ENCODE results near the gene PCP4L1. TPM values are rescaled to one million over a fixed set of nuclear protein-coding genes. Genes with fewer than 3 reads are reported as not detected.
"Not testable (repeated sequence)": the region's sequence is repeated elsewhere in the genome, so short reads cannot be mapped to it uniquely, and the experiment has no call there.

PCP4L1 gene
- total RNA-seq, 1 experiment from 2014 or later: 0.83 TPM

GRCh38 chr1:161223805-161224694 is 34.5 kb upstream of the PCP4L1 start:
- Histone ChIP-seq H3K27me3 (ENCODE audit: insufficient read depth, low read length) (no peaks in the 10 kb centered on the region), H3K14ac (ENCODE audit: insufficient read depth, low read length) (no peak overlapping the region), H2BK12ac (ENCODE audit: insufficient read length, low read depth, low read length) (no peak overlapping the region), H2AK5ac (ENCODE audit: insufficient read length, low read length) (no peak overlapping the region), H4K5ac (ENCODE audit: insufficient read length, low read depth, low read length) (no peak overlapping the region), H3K4me2 (ENCODE audit: insufficient read depth, insufficient read length, low read length) (no peak overlapping the region), H2BK20ac (ENCODE audit: low read depth, low read length, poor library complexity, severe bottlenecking) (no peak overlapping the region), H3T11ph (ENCODE audit: low read length) (no peak overlapping the region), H3K18ac (ENCODE audit: insufficient read length, low read depth, low read length) (no peak overlapping the region), H3K23ac (ENCODE audit: insufficient read length, low read depth, low read length) (no peak overlapping the region), H3K79me2 (ENCODE audit: insufficient read depth, low read length) (no peaks in the 10 kb centered on the region), H2BK5ac (ENCODE audit: insufficient read length, low read length) (no peak overlapping the region), H2BK15ac (ENCODE audit: low read depth, low read length) (no peak overlapping the region), H4K91ac (ENCODE audit: insufficient read length, low read depth, low read length) (no peak overlapping the region), H3K4me1 (ENCODE audit: insufficient read depth, low read length) (peaks cover 8% of the 10 kb centered on the region; the same call in 1 of the 2 replicates), H3K9me3 (ENCODE audit: control insufficient read depth, low read depth, low read length) (no peaks in the 10 kb centered on the region), H4K20me1 (ENCODE audit: control insufficient read depth, insufficient read depth, insufficient read length) (no peaks in the 10 kb centered on the region), H2AFZ (ENCODE audit: low read length) (no peak overlapping the region), H3K23me2 (ENCODE audit: insufficient read length, low read depth, low read length, poor library complexity, severe bottlenecking) (no peaks in the 10 kb centered on the region), H4K8ac (replicated peaks; ENCODE audit: insufficient read length, low read depth, low read length) (no peak overlapping the region), H3K9ac (ENCODE audit: extremely low read depth, insufficient read length, low read length) (no peak overlapping the region), H3K56ac (ENCODE audit: insufficient read length, low read depth, low read length) (no peak overlapping the region), H3K4ac (ENCODE audit: low read depth, low read length) (no peak overlapping the region), H3K79me1 (ENCODE audit: insufficient read depth, low read depth, low read length, poor library complexity, severe bottlenecking) (no peaks in the 10 kb centered on the region), H3K27ac (ENCODE audit: insufficient read length, low read depth, low read length) (no peak overlapping the region), H2BK120ac (ENCODE audit: low read depth, low read length, poor library complexity, severe bottlenecking) (no peak overlapping the region)
- TF ChIP-seq CTCF (conservative IDR thresholded peaks at IDR 0.05): no peak
- H3K36me3 Mint-ChIP-seq (ENCODE audit: insufficient read depth in 1 of 3, low read depth in 3 of 3): peaks cover 7 to 16% (median 13%) of the 10 kb centered on the region in 3 experiments; a peak in 6 of 7 replicates
- no peaks in the 10 kb centered on the region for H3K9me3 Mint-ChIP-seq
- H3K27me3 Mint-ChIP-seq (ENCODE audit: low read depth): no peaks in the 10 kb centered on the region
- H3K4me3 Mint-ChIP-seq: no peak overlapping the region
- no peak overlapping the region for H3K27ac Mint-ChIP-seq
- WGBS (ENCODE audit: extremely low coverage, insufficient read length, low lambda C conversion rate): 100% methylated on average over 1 of the region's 7 CpGs
- DNase-seq: no peak
- peaks cover 23 to 43% of the 10 kb centered on the region in 2 experiments for H3K4me1 Mint-ChIP-seq

GRCh38 chr1:161224695-161225087 is 33.9 kb upstream of the PCP4L1 start:
- H2AFZ ChIP-seq (ENCODE audit: low read length): not testable (repeated sequence)
- H3K36me3 Mint-ChIP-seq (ENCODE audit: insufficient read depth in 1 of 3, low read depth in 3 of 3): peaks cover 12 to 20% (median 13%) of the 10 kb centered on the region in 3 experiments; a peak in 6 of 7 replicates
- no CpG with 5 or more reads among the region's 13 CpGs for WGBS (ENCODE audit: extremely low coverage, insufficient read length, low lambda C conversion rate)

More at GRCh38 chr1:161224695-161225087, 33.9 kb upstream of the PCP4L1 start:
- not testable (repeated sequence) for DNase-seq; H2AK5ac ChIP-seq (ENCODE audit: insufficient read length, low read length); H3K79me1 ChIP-seq (ENCODE audit: insufficient read depth, low read depth, low read length, poor library complexity, severe bottlenecking); H3K4me2 ChIP-seq (ENCODE audit: insufficient read depth, insufficient read length, low read length); H3K56ac ChIP-seq (ENCODE audit: insufficient read length, low read depth, low read length); H3K27ac ChIP-seq (ENCODE audit: insufficient read length, low read depth, low read length); H3T11ph ChIP-seq (ENCODE audit: low read length); H4K5ac ChIP-seq (ENCODE audit: insufficient read length, low read depth, low read length); H3K9ac ChIP-seq (ENCODE audit: extremely low read depth, insufficient read length, low read length); H2BK12ac ChIP-seq (ENCODE audit: insufficient read length, low read depth, low read length); H3K23ac ChIP-seq (ENCODE audit: insufficient read length, low read depth, low read length); H3K14ac ChIP-seq (ENCODE audit: insufficient read depth, low read length); H3K4ac ChIP-seq (ENCODE audit: low read depth, low read length); H3K9me3 ChIP-seq (ENCODE audit: control insufficient read depth, low read depth, low read length); H3K18ac ChIP-seq (ENCODE audit: insufficient read length, low read depth, low read length); H4K8ac ChIP-seq (replicated peaks; ENCODE audit: insufficient read length, low read depth, low read length); H3K23me2 ChIP-seq (ENCODE audit: insufficient read length, low read depth, low read length, poor library complexity, severe bottlenecking); H3K27ac Mint-ChIP-seq; H3K79me2 ChIP-seq (ENCODE audit: insufficient read depth, low read length); H2BK5ac ChIP-seq (ENCODE audit: insufficient read length, low read length); H3K27me3 Mint-ChIP-seq (ENCODE audit: low read depth); H2BK20ac ChIP-seq (ENCODE audit: low read depth, low read length, poor library complexity, severe bottlenecking); H3K9me3 Mint-ChIP-seq; H3K4me1 ChIP-seq (ENCODE audit: insufficient read depth, low read length); H4K91ac ChIP-seq (ENCODE audit: insufficient read length, low read depth, low read length); H4K20me1 ChIP-seq (ENCODE audit: control insufficient read depth, insufficient read depth, insufficient read length); H3K27me3 ChIP-seq (ENCODE audit: insufficient read depth, low read length); H2BK15ac ChIP-seq (ENCODE audit: low read depth, low read length); H2BK120ac ChIP-seq (ENCODE audit: low read depth, low read length, poor library complexity, severe bottlenecking)
- Mint-ChIP-seq H3K4me3 (peak overlapping the region in 1 of 2 experiments; percentile 24; a peak in 1 of 5 replicates), H3K4me1 (peaks cover 23 to 39% of the 10 kb centered on the region in 2 experiments)
